ENCODE measurements around the gene SPECC1L. TPM values are rescaled to one million over a fixed set of nuclear protein-coding genes. Genes with fewer than 3 reads are reported as not detected.

Gene SPECC1L
- total RNA-seq, 1 donor from 2014 or later = 79.5 TPM

DNA sequence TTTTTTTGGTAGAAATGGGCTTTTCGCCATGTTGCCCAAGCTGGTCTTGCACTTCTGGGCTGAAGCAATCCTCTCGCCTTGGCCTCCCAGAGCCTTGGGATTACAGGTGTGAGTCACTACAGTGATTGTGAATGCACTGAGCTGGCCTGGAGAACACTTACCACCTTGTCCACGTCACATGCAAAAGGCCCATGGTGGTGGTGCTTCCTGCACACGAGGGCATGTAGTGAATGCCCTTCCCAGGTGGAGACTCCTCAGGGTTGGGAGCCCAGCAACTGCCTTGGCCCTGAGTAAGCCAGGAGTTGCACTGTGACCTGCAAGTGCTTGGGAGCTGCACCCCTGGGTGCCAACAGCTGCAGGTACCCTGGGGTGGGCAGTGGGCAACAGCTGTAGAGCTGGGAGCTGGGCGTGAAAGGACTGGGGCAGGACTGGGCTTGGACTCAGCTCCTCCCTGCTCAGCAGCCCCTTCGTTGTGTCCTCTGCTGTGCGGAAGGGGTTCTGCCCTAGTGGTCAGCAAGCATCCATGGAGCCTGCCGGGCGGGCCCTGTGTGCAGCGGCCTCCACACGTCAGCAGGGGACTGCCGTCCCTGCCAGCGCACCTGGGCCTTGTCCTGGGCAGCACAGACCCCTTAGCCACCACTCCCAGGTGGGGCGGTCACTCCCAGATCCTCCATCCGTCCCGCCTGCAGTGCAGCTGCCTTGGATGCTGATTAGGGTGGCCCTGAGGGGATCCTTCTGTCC, 147.4 kb downstream of the SPECC1L start:
- Mint-ChIP-seq H3K27me3 (ENCODE audit: unreplicated experiment) (no peaks in the 10 kb centered on the region), H3K9me3 (ENCODE audit: unreplicated experiment) (no peaks in the 10 kb centered on the region), H3K36me3 (ENCODE audit: unreplicated experiment) (peaks cover 15% of the 10 kb centered on the region), H3K27ac (ENCODE audit: unreplicated experiment) (no peak overlapping the region), H3K4me3 (ENCODE audit: unreplicated experiment) (no peak overlapping the region), H3K4me1 (ENCODE audit: unreplicated experiment) (peaks cover 13% of the 10 kb centered on the region)
- TF ChIP-seq CTCF (IDR thresholded peaks at IDR 0.05) = no peak
- DNase-seq (ENCODE audit: extremely low spot score, unreplicated experiment) = no peak

DNA sequence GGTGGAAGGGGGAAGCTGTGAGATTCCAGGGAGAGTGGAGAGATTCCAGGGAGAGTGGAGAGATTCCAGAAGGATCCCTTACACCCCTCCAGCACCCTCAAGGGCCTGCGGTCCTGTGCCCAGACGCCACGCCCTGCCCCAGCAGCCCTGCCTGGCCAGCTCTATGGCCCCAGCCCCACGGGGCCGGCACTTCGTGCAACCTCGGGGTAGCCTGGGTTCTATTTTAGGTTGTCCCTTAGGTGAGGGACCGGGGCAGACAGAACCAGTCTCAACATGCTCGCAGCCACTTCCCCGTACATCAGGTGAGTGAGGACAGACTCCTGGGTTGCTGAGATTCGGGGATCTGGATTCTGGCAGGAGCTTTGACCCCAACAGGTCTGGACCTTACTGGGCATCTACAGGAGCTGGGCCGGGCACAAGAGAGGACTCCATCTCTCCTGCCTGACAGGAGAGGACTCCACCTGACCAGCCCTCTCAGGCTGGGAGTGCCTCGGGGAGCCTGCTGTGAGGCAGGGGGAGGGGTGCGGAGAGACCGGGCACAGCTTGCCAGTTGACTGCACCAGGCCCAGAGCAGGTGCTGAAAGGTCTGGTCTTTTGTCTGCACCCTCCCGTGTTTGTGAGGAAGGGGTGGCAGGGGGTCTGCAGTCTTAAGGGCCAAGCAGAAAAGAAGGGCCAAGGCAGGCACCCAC, 148.3 kb downstream of the SPECC1L start:
- Mint-ChIP-seq H3K36me3 (ENCODE audit: unreplicated experiment) (peaks cover 10% of the 10 kb centered on the region), H3K27me3 (ENCODE audit: unreplicated experiment) (no peaks in the 10 kb centered on the region), H3K9me3 (ENCODE audit: unreplicated experiment) (no peaks in the 10 kb centered on the region), H3K4me1 (ENCODE audit: unreplicated experiment) (peaks cover 11% of the 10 kb centered on the region), H3K27ac (ENCODE audit: unreplicated experiment) (no peak overlapping the region), H3K4me3 (ENCODE audit: unreplicated experiment) (no peak overlapping the region)
- TF ChIP-seq CTCF (IDR thresholded peaks at IDR 0.05) = no peak
- DNase-seq (ENCODE audit: extremely low spot score, unreplicated experiment) = no peak

- DNase-seq (ENCODE audit: extremely low spot score, unreplicated experiment) = no peak
- H3K4me3 Mint-ChIP-seq (ENCODE audit: unreplicated experiment) = no peak overlapping the region
- H3K9me3 Mint-ChIP-seq (ENCODE audit: unreplicated experiment) = no peaks in the 10 kb centered on the region
- no peak for TF ChIP-seq CTCF (IDR thresholded peaks at IDR 0.05)
- peaks cover 9% of the 10 kb centered on the region for H3K36me3 Mint-ChIP-seq (ENCODE audit: unreplicated experiment)
- H3K27ac Mint-ChIP-seq (ENCODE audit: unreplicated experiment) = no peak overlapping the region
- peaks cover 10% of the 10 kb centered on the region for H3K4me1 Mint-ChIP-seq (ENCODE audit: unreplicated experiment)
- H3K27me3 Mint-ChIP-seq (ENCODE audit: unreplicated experiment) = no peaks in the 10 kb centered on the region
These were observed 148.8 kb downstream of the SPECC1L start for GRCh38 chr22:24419475-24419850.

GRCh38 chr22:24420072-24420976, 149.7 kb downstream of the SPECC1L start:
- DNase-seq (ENCODE audit: extremely low spot score, unreplicated experiment) = no peak
- Mint-ChIP-seq H3K27ac (ENCODE audit: unreplicated experiment) (no peak overlapping the region), H3K4me3 (ENCODE audit: unreplicated experiment) (no peak overlapping the region), H3K4me1 (ENCODE audit: unreplicated experiment) (peaks cover 12% of the 10 kb centered on the region), H3K27me3 (ENCODE audit: unreplicated experiment) (no peaks in the 10 kb centered on the region), H3K36me3 (ENCODE audit: unreplicated experiment) (peaks cover 8% of the 10 kb centered on the region), H3K9me3 (ENCODE audit: unreplicated experiment) (no peaks in the 10 kb centered on the region)
- TF ChIP-seq CTCF (IDR thresholded peaks at IDR 0.05) = no peak

All from osteocyte (in vitro differentiated cells).